Nephron progenitor cell (in vitro differentiated cells): ENCODE data around the gene NID2.

Source experiments
- DNase-seq: peaks from one replicate; pipeline ENCODE4 v3.0.0; 2021
- H3K27ac Mint-ChIP-seq: 2 replicates; pipeline ENCODE4 v1.8.0; 2021; ENCODE audit warnings: mild to moderate bottlenecking, moderate library complexity, mixed read lengths
- H3K27me3 Mint-ChIP-seq: 2 replicates; pipeline ENCODE4 v1.8.0; 2021; ENCODE audit warnings: mild to moderate bottlenecking, low read depth, mixed read lengths; ENCODE audit not compliant: poor library complexity
- H3K36me3 Mint-ChIP-seq: 2 replicates; pipeline ENCODE4 v1.8.0; 2021; ENCODE audit warnings: low read depth, mixed read lengths
- H3K4me1 Mint-ChIP-seq: 2 replicates; pipeline ENCODE4 v1.8.0; 2021; ENCODE audit warnings: mixed read lengths
- H3K4me3 Mint-ChIP-seq: 2 replicates; pipeline ENCODE4 v1.8.0; 2021; ENCODE audit warnings: mild to moderate bottlenecking, moderate library complexity, mixed read lengths
- H3K9me3 Mint-ChIP-seq: 2 replicates; pipeline ENCODE4 v1.8.0; 2021; ENCODE audit warnings: mild to moderate bottlenecking, moderate library complexity, mixed read lengths
- TF ChIP-seq, protein P1 (sequence below): fragments of 200-600 bp; sonication (generic); IDR thresholded peaks from 2 replicates; pipeline ENCODE4 v1.5.0; 2021; ENCODE audit warnings: antibody characterized with exemption

Gene NID2

DNA sequence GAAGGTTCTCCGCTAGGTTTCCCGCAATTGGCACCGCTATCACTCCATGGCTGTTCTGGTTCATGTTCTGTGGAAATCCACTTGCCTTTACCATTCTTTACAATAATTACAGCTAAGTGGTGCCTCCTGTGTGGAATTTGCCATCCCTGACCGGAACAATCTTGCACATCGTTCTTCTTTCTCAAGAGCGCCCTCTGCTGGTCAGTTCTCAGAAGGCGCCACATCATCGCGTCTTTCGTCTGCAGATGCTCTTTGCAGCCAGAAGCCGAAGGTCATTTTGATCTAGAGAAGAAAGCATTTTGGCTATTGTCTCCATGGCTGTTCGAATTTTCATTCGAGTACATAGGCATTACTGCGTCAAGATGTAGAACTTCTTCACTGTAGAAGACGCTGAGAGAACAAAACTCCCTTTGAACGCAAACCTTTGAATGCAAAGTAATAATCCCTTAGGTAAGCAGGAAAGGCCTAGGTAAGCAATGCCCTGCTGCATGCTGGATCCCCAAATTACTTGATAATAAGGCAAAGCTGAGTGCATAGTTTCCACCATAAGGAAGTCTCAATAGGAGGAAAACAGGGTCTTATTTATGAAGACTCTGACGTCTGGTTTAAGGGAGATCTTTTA is 89.7 kb downstream of the NID2 start:
- Mint-ChIP-seq H3K27ac (no peak overlapping the region), H3K27me3 (peaks cover 4% of the 10 kb centered on the region), H3K4me3 (no peak overlapping the region), H3K9me3 (peaks cover 4% of the 10 kb centered on the region), H3K36me3 (no peaks in the 10 kb centered on the region), H3K4me1 (peaks cover 7% of the 10 kb centered on the region)
- TF ChIP-seq, protein P1, sequence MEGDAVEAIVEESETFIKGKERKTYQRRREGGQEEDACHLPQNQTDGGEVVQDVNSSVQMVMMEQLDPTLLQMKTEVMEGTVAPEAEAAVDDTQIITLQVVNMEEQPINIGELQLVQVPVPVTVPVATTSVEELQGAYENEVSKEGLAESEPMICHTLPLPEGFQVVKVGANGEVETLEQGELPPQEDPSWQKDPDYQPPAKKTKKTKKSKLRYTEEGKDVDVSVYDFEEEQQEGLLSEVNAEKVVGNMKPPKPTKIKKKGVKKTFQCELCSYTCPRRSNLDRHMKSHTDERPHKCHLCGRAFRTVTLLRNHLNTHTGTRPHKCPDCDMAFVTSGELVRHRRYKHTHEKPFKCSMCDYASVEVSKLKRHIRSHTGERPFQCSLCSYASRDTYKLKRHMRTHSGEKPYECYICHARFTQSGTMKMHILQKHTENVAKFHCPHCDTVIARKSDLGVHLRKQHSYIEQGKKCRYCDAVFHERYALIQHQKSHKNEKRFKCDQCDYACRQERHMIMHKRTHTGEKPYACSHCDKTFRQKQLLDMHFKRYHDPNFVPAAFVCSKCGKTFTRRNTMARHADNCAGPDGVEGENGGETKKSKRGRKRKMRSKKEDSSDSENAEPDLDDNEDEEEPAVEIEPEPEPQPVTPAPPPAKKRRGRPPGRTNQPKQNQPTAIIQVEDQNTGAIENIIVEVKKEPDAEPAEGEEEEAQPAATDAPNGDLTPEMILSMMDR: peak; percentile 92
- peak; percentile 89 for DNase-seq

DNA sequence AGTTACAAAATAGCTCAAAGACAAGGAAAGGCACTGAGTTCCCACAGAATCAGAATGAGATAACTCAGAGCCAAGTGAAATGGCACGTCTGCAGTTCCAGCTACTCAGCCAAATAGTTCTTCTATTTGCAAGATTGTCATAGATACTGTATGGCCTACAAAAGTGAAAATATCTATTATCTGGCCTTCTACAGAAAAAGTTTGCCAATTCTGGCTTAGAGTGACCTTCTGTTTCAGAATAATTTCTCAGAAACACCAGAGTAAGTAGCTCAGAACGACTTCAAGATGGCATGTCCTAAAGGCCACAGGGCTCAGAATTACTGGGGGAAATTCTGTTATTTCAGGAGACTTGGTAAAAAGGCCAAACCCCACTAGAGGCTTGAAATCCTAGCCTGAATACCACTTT is 90.2 kb downstream of the NID2 start:
- Mint-ChIP-seq H3K4me1 (peaks cover 7% of the 10 kb centered on the region), H3K27me3 (peaks cover 4% of the 10 kb centered on the region), H3K36me3 (no peaks in the 10 kb centered on the region), H3K27ac (no peak overlapping the region), H3K4me3 (no peak overlapping the region), H3K9me3 (peaks cover under 1% of the 10 kb centered on the region)
- TF ChIP-seq, protein P1: no peak
- DNase-seq: no peak

DNA sequence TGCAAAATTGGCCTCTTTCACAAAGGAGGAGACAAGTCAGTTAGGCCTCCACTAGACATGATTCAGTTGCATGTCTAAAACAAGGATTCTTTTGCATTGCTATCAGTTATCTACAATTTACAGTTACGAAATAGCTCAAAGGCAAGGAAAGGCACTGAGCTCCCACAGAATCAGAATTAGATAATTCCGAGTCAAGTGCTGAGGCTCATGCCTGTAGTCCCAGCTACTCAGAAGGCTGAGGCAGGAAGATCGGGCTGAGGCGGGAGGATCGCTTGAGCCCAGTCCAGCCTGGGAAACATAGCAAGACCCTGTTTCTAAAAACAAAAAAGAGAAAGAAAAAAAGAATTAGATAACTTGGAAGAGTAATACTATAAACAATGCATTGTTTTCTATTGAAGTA is 91.8 kb downstream of the NID2 start:
- H3K27me3 Mint-ChIP-seq: no peaks in the 10 kb centered on the region
- no peak for DNase-seq
- H3K4me3 Mint-ChIP-seq: no peak overlapping the region
- no peaks in the 10 kb centered on the region for H3K9me3 Mint-ChIP-seq
- H3K4me1 Mint-ChIP-seq: peaks cover 7% of the 10 kb centered on the region
- TF ChIP-seq, protein P1: no peak
- H3K36me3 Mint-ChIP-seq: no peaks in the 10 kb centered on the region
- H3K27ac Mint-ChIP-seq: no peak overlapping the region

DNA sequence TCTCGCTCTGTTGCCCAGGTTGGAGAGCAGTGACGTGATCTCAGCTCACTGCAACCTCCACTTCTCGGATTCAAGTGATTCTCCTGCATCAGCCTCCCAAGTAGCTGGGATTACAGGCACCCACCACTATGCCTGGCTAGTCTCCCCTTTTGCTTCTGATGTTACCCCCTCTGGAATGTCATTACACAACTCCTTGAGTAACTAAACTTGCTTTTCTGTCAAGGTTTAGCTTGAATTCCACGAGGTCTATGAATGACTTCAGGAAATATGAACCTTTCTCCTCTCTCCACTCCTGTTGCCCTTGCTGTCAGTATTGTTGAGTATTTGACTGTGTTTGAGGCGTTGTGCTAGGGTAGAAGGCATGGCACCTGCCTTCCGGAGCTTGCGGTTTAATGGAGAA is 96.3 kb downstream of the NID2 start:
- DNase-seq: no peak
- TF ChIP-seq, protein P1: no peak
- peaks cover 7% of the 10 kb centered on the region for H3K4me1 Mint-ChIP-seq
- no peaks in the 10 kb centered on the region for H3K9me3 Mint-ChIP-seq
- H3K4me3 Mint-ChIP-seq: no peak overlapping the region
- peaks cover 3% of the 10 kb centered on the region for H3K27me3 Mint-ChIP-seq
- no peaks in the 10 kb centered on the region for H3K36me3 Mint-ChIP-seq
- no peak overlapping the region for H3K27ac Mint-ChIP-seq

DNA sequence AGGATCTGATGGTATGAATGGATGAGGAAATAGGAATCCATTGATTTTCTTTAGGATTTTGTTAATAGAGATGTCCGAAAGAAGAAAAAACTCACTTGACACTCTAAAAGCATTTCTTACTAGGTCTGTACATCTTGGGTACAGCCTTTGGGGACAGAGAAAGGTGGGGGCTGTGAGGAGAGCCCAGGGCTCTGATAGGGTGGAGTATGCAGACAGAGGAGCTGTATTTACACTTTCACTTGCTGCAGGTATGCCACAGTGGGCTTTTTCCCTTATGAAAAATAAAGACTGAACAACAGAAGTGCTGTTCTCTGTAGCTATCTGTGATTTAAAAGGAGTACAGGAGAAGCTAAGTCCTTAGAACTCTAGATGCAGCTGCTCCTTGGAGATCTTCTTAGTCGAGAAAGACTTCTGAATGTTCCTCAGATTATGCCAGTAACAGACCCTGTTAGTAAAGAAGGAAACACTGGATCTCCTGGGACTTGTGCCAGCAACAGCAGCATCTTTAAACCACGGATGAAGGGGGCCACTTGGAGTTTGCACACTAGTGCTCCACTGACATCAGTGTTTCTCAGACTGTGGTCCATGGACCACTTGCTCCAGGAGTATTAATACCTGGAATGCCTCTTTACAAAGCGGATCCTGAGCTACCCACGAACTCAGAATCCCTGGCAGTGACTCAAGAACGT is 98.9 kb downstream of the NID2 start:
- no peak overlapping the region for H3K4me3 Mint-ChIP-seq
- TF ChIP-seq, protein P1: no peak
- H3K36me3 Mint-ChIP-seq: no peaks in the 10 kb centered on the region
- no peaks in the 10 kb centered on the region for H3K9me3 Mint-ChIP-seq
- H3K27me3 Mint-ChIP-seq: peaks cover 3% of the 10 kb centered on the region
- H3K27ac Mint-ChIP-seq: no peak overlapping the region
- DNase-seq: no peak
- H3K4me1 Mint-ChIP-seq: peaks cover under 1% of the 10 kb centered on the region

DNA sequence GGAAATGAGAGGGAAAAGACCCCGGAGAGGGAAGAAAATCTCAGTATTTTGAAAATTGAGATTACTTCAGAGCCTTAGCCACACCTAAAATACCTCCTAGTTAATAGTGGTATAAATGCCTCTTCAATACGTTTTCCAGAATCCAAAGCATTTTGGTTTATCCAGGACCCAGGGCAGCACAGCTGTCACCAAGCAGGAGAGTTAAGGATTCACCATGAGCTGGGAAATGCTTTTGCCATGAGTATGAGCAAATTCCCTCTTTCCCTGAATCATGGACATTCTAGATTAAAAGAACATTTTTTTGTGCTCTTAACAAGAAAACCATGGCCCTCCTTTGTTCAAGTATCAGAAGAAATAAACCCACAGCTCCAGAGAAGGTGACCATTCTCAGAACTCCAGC is 101.3 kb downstream of the NID2 start:
- DNase-seq: no peak
- H3K4me3 Mint-ChIP-seq: no peak overlapping the region
- no peaks in the 10 kb centered on the region for H3K4me1 Mint-ChIP-seq
- H3K27ac Mint-ChIP-seq: no peak overlapping the region
- TF ChIP-seq, protein P1: no peak
- no peaks in the 10 kb centered on the region for H3K36me3 Mint-ChIP-seq
- peaks cover 3% of the 10 kb centered on the region for H3K27me3 Mint-ChIP-seq
- no peaks in the 10 kb centered on the region for H3K9me3 Mint-ChIP-seq
